Measurements from ENCODE around the gene SHISA6. TPM values are rescaled to one million over a fixed set of nuclear protein-coding genes. Genes with fewer than 3 reads are reported as not detected.

SHISA6 gene
- total RNA-seq, 2 donors from 2014 or later = not detected

- Mint-ChIP-seq H3K4me1 (no peaks in the 10 kb centered on the region), H3K27me3 (no peaks in the 10 kb centered on the region), H3K27ac (no peak overlapping the region), H3K4me3 (no peak overlapping the region), H3K36me3 (ENCODE audit: low read depth) (no peaks in the 10 kb centered on the region)
- DNase-seq = no peak
- no peaks in the 10 kb centered on the region for H3K9me3 ChIP-seq (ENCODE audit: control insufficient read depth, low read length, poor library complexity, severe bottlenecking)
- ATAC-seq = no peak
These were observed 314.5 kb downstream of the SHISA6 start for GRCh38 chr17:11555530-11555929.

DNA sequence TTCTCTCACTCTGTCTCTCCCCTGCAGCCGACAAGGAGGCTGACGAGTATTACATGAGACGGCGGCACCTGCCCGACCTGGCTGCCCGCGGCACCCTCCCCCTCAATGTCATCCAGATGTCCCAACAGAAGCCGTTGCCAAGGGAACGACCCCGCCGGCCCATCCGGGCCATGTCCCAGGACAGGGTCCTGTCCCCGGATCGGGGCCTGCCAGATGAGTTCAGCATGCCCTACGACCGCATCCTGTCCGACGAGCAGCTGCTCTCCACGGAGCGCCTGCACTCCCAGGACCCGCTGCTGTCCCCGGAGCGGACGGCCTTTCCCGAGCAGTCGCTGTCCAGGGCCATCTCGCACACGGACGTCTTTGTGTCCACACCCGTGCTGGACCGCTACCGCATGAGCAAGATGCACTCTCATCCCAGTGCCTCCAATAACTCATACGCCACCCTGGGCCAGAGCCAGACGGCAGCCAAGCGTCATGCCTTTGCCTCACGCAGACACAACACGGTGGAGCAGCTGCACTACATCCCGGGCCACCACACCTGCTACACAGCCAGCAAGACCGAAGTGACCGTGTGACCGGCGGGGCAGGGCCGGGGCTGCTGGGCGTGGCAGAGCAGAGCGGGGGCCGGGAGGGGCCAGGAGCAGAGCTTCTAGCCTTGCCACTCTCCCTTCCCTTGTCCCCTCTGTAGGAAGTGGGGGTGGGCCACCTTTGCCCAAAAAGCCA, 316.9 kb downstream of the SHISA6 start:
- no peaks in the 10 kb centered on the region for H3K36me3 Mint-ChIP-seq (ENCODE audit: low read depth)
- H3K4me3 Mint-ChIP-seq = no peak overlapping the region
- H3K27me3 Mint-ChIP-seq = no peaks in the 10 kb centered on the region
- ATAC-seq (no peak), DNase-seq (no peak)
- no peak overlapping the region for H3K27ac Mint-ChIP-seq
- H3K4me1 Mint-ChIP-seq = no peaks in the 10 kb centered on the region
- H3K9me3 ChIP-seq (ENCODE audit: control insufficient read depth, low read length, poor library complexity, severe bottlenecking) = no peaks in the 10 kb centered on the region

GRCh38 chr17:11558681-11559234, 317.7 kb downstream of the SHISA6 start:
- no peaks in the 10 kb centered on the region for H3K27me3 Mint-ChIP-seq
- no peaks in the 10 kb centered on the region for H3K36me3 Mint-ChIP-seq (ENCODE audit: low read depth)
- H3K4me3 Mint-ChIP-seq = no peak overlapping the region
- DNase-seq (no peak), ATAC-seq (no peak)
- no peaks in the 10 kb centered on the region for H3K9me3 ChIP-seq (ENCODE audit: control insufficient read depth, low read length, poor library complexity, severe bottlenecking)
- H3K27ac Mint-ChIP-seq = no peak overlapping the region
- no peaks in the 10 kb centered on the region for H3K4me1 Mint-ChIP-seq

DNA sequence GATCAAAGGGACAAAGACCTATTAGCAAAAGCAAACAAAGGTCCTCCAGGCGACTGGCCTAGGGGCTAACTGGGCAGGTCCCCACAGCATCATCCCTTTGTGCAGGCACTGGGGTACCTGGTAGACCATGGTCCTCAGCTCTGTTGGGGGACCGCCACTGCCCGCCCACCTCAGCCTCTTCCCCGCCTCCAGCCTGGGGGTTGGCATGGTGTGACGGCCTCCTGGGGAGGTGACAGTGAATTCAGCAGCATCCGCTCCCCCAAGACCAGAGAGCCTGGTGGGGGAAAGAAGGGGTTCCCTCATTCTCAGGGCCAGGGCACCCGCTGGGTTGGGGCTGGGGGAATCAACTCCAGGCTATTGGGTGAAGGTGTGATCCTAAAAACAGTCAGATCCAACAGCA, 318.6 kb downstream of the SHISA6 start:
- ATAC-seq (no peak), DNase-seq (no peak)
- H3K4me3 Mint-ChIP-seq = no peak overlapping the region
- H3K4me1 Mint-ChIP-seq = no peaks in the 10 kb centered on the region
- H3K36me3 Mint-ChIP-seq (ENCODE audit: low read depth) = no peaks in the 10 kb centered on the region
- no peaks in the 10 kb centered on the region for H3K27me3 Mint-ChIP-seq
- H3K9me3 ChIP-seq (ENCODE audit: control insufficient read depth, low read length, poor library complexity, severe bottlenecking) = no peaks in the 10 kb centered on the region
- H3K27ac Mint-ChIP-seq = no peak overlapping the region

GRCh38 chr17:11561281-11561680, 320.3 kb downstream of the SHISA6 start:
- DNase-seq (no peak), ATAC-seq (no peak)
- no peaks in the 10 kb centered on the region for H3K27me3 Mint-ChIP-seq
- no peaks in the 10 kb centered on the region for H3K9me3 ChIP-seq (ENCODE audit: control insufficient read depth, low read length, poor library complexity, severe bottlenecking)
- H3K36me3 Mint-ChIP-seq (ENCODE audit: low read depth) = no peaks in the 10 kb centered on the region
- no peak overlapping the region for H3K27ac Mint-ChIP-seq
- no peak overlapping the region for H3K4me3 Mint-ChIP-seq
- no peaks in the 10 kb centered on the region for H3K4me1 Mint-ChIP-seq

DNA sequence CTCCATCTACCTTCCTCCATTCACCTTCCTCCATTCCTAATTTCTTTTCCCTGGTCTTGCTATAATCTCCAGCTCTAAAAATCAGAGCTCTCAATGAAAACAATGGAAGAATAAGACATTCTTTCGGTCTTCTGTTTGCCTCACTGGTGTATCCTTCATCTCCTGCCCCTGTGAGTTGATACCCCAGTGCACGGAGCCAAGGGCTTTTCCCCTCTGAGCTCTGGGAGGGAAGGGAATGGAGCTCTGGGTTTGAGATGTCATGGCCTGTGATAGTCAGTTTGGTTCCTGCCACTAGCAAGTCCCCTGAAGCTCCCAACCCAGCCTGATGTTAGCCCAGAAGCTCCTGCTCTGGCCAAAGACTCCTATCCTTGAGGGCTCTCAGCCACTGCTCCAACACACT, 320.7 kb downstream of the SHISA6 start:
- ATAC-seq (no peak), DNase-seq (no peak)
- Mint-ChIP-seq H3K4me3 (no peak overlapping the region), H3K36me3 (ENCODE audit: low read depth) (no peaks in the 10 kb centered on the region), H3K27ac (no peak overlapping the region), H3K27me3 (no peaks in the 10 kb centered on the region), H3K4me1 (no peaks in the 10 kb centered on the region)
- no peaks in the 10 kb centered on the region for H3K9me3 ChIP-seq (ENCODE audit: control insufficient read depth, low read length, poor library complexity, severe bottlenecking)

- ATAC-seq (no peak), DNase-seq (no peak)
- no peaks in the 10 kb centered on the region for H3K36me3 Mint-ChIP-seq (ENCODE audit: low read depth)
- no peaks in the 10 kb centered on the region for H3K27me3 Mint-ChIP-seq
- H3K4me3 Mint-ChIP-seq = no peak overlapping the region
- no peak overlapping the region for H3K27ac Mint-ChIP-seq
- H3K4me1 Mint-ChIP-seq = no peaks in the 10 kb centered on the region
- H3K9me3 ChIP-seq (ENCODE audit: control insufficient read depth, low read length, poor library complexity, severe bottlenecking) = no peaks in the 10 kb centered on the region
These were observed 323.8 kb downstream of the SHISA6 start for GRCh38 chr17:11564589-11565380.

GRCh38 chr17:11565591-11565990, 324.6 kb downstream of the SHISA6 start:
- H3K9me3 ChIP-seq (ENCODE audit: control insufficient read depth, low read length, poor library complexity, severe bottlenecking) = no peaks in the 10 kb centered on the region
- H3K36me3 Mint-ChIP-seq (ENCODE audit: low read depth) = no peaks in the 10 kb centered on the region
- ATAC-seq (no peak), DNase-seq (no peak)
- no peaks in the 10 kb centered on the region for H3K4me1 Mint-ChIP-seq
- H3K27me3 Mint-ChIP-seq = no peaks in the 10 kb centered on the region
- no peak overlapping the region for H3K27ac Mint-ChIP-seq
- no peak overlapping the region for H3K4me3 Mint-ChIP-seq

DNA sequence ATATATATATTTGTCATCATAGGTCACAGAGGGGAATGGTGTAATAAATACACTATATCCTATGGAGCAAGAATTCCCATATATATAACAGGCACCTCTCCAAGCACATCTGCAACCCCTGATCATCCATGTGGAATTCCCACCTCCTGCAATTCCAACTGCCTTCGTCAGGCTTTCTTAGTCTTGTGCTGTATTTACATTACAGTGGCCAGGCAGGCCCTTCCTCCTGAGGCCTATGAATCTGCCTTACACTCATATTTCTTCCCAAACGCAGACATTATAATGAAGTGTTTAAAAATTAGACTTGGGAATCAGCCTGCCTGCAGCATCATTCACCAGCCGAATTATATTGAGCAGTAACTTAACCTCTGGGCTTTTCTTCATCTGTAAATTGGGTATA, 338.0 kb downstream of the SHISA6 start:
- Mint-ChIP-seq H3K36me3 (ENCODE audit: low read depth) (no peaks in the 10 kb centered on the region), H3K27me3 (no peaks in the 10 kb centered on the region), H3K27ac (no peak overlapping the region), H3K4me1 (no peaks in the 10 kb centered on the region), H3K4me3 (no peak overlapping the region)
- ATAC-seq (no peak), DNase-seq (no peak)
- no peaks in the 10 kb centered on the region for H3K9me3 ChIP-seq (ENCODE audit: control insufficient read depth, low read length, poor library complexity, severe bottlenecking)

DNA sequence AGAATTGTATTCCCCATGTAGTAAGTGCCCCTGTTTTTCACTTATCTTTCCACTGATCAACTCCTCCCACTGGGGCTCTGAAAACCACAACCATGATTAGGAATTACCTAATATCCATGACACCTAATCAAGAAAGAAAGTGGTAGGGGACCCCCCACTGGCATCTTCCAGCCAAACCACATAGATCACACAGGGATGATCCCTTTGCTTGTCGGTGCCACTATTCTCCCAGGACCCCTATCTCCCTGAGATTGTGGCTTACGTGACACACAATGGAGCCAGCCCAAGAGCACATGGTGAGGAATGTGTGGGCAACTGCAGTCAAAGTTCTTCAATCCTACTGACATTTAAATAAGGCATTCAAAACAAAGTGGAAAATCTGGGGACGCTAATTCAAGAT, 339.7 kb downstream of the SHISA6 start:
- no peak for DNase-seq
- H3K4me1 Mint-ChIP-seq = no peaks in the 10 kb centered on the region
- H3K27me3 Mint-ChIP-seq = no peaks in the 10 kb centered on the region
- H3K36me3 Mint-ChIP-seq (ENCODE audit: low read depth) = no peaks in the 10 kb centered on the region
- no peaks in the 10 kb centered on the region for H3K9me3 ChIP-seq (ENCODE audit: control insufficient read depth, low read length, poor library complexity, severe bottlenecking)
- ATAC-seq = no peak
- H3K4me3 Mint-ChIP-seq = no peak overlapping the region
- H3K27ac Mint-ChIP-seq = no peak overlapping the region

- DNase-seq = no peak
- H3K4me1 Mint-ChIP-seq = no peaks in the 10 kb centered on the region
- no peaks in the 10 kb centered on the region for H3K9me3 ChIP-seq (ENCODE audit: control insufficient read depth, low read length, poor library complexity, severe bottlenecking)
- H3K27ac Mint-ChIP-seq = no peak overlapping the region
- H3K4me3 Mint-ChIP-seq = no peak overlapping the region
- no peaks in the 10 kb centered on the region for H3K27me3 Mint-ChIP-seq
- no peaks in the 10 kb centered on the region for H3K36me3 Mint-ChIP-seq (ENCODE audit: low read depth)
- no peak for ATAC-seq
These were observed 341.2 kb downstream of the SHISA6 start for GRCh38 chr17:11582217-11582616.

DNA sequence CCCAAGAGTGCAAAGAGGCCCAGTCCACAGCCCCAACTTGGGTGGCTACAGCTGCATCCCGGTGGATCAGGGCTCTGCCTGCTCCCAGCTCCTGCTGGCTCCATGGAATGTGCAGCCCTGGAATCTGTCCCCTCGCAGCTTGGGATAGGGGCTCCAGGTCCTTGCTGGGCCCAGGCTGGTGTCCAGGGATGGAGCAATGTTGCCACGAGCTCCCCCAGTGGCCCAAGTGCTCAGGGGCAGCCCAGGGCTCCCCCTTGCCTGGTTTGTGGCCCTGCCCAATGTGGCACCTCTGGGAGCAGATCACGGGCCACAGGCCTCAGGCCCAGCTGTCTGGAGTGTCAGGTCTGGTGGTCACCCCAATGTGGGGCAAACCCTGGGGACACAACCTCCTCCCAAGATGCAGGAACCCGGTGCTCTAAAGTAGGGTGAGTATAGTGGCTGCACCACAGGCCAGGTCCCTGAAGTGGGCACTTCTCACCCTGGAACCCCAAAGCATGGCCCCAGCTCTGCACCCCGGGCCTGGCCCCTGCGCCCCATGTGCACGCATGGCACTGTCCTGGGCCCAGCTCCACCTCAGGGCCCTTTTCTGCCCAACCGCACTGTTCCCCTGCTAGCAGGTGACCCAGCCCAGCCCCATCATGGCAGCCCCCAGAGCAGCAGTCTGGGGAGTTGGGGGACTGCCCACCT, 342.4 kb downstream of the SHISA6 start:
- no peak overlapping the region for H3K4me3 Mint-ChIP-seq
- no peaks in the 10 kb centered on the region for H3K36me3 Mint-ChIP-seq (ENCODE audit: low read depth)
- H3K9me3 ChIP-seq (ENCODE audit: control insufficient read depth, low read length, poor library complexity, severe bottlenecking) = no peaks in the 10 kb centered on the region
- H3K27ac Mint-ChIP-seq = no peak overlapping the region
- no peaks in the 10 kb centered on the region for H3K4me1 Mint-ChIP-seq
- no peak for DNase-seq
- no peak for ATAC-seq
- H3K27me3 Mint-ChIP-seq = no peaks in the 10 kb centered on the region

GRCh38 chr17:11589716-11590115, 348.7 kb downstream of the SHISA6 start:
- H3K4me1 Mint-ChIP-seq = no peaks in the 10 kb centered on the region
- H3K36me3 Mint-ChIP-seq (ENCODE audit: low read depth) = no peaks in the 10 kb centered on the region
- ATAC-seq = no peak
- H3K9me3 ChIP-seq (ENCODE audit: control insufficient read depth, low read length, poor library complexity, severe bottlenecking) = no peaks in the 10 kb centered on the region
- DNase-seq = no peak
- H3K27ac Mint-ChIP-seq = no peak overlapping the region
- no peaks in the 10 kb centered on the region for H3K27me3 Mint-ChIP-seq
- no peak overlapping the region for H3K4me3 Mint-ChIP-seq

All from T-helper 17 cell (primary cell).